Activated CD4-positive, alpha-beta T cell treated with anti-CD3 and anti-CD28 coated beads for 24 hours (primary cell): ENCODE results near the gene DLGAP1.
"Not testable (repeated sequence)": the region's sequence is repeated elsewhere in the genome, so short reads cannot be mapped to it uniquely, and the experiment has no call there.

ENCODE experiments used
- DNase-seq, 2 donors: peaks; one replicate each; pipeline ENCODE4 v3.0.0-alpha.2; 2020; ENCODE audit warnings: low read depth in 2 of 2

Gene DLGAP1

DNA sequence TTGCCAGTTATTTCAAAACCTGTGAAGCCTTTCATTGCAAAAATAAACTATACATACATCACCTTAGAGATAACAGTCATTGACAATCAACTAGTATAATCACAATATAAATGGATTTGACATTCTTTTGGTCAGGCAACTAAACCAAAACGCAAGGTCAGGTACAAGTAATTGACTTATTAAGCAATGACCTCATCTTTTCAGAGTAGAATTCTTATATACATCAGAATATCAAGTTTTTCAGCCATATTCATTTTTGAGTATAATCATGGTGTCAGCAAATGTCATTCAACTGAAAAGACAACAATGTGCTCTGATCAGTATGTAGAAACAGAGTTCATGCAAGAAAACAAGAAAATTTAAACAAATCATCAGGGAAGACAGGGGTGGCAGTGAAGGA lies 796.6 kb downstream of the DLGAP1 start:
- DNase-seq = no peak

DNA sequence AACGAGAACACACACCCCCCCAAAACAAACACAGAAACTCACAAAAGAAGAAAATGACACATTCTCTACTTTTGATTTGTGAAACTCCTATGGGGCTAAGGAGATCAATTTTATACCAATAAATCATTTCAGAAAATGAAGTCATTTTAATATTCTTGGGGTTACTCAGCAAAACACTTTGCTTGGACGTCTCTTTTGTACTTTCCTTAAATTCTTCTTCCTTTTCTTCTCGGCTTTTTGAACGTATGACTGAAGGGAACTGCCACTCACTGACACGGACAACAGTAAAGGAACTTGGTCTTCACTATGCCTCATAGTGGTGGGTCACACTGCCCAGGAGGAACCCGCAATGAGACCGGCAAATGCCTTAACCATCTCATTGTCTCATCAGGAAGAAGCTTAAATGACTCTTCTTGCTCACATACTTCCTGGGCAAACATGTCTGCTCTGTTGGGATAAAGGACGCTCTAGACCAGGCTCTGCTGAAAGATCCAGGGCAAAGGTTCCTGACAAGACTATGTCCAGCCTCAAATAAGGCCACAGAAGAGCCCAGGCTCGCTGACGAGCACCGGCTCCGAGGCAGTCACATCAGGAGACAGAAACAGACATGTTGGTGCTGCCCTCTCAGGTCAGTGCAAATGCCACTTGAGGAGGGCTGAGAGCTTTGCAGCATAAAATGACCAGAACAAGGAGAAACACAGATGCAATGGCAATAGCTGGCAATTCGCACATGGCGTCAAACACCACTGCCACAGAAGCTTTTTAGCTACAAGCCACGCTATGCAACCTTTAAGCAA lies 799.7 kb downstream of the DLGAP1 start:
- DNase-seq = no peak

DNA sequence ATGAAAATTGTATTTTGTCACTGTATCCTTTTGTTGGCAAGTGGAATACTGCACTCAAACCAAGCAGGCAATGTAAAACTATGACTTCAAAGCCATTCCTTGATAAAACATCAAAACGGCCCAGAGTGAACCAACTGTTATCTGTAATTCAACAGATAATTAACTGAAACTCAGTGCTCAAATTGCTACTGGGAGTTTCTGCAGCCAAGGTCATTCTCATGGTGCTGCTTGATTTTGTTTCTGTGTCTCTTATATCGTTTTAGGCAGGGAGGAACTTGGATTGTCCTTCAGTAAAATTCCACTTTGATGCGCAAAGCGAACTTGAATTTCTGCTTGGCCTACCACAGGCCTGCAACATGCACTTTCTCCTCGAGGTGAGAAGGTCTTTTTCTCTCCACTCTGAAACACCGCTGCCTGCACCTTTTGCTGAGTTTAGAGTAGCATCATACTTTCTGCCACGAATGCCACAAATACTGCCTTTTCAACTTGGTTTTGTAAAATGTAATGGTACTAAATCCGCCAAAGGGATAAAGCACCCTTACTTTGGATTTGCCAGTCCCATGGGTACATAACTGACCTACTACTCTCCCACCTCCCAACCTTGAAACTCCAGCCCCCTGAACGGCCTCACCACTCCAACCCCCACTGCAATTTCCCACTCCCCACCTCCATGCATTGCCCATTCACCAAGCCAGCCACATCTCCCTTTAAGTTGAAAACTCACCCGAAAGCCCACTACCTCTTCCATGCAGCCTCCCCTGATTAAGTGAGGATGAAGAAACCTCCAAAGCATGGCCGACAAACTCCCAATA lies 800.5 kb downstream of the DLGAP1 start:
- no peak for DNase-seq

DNA sequence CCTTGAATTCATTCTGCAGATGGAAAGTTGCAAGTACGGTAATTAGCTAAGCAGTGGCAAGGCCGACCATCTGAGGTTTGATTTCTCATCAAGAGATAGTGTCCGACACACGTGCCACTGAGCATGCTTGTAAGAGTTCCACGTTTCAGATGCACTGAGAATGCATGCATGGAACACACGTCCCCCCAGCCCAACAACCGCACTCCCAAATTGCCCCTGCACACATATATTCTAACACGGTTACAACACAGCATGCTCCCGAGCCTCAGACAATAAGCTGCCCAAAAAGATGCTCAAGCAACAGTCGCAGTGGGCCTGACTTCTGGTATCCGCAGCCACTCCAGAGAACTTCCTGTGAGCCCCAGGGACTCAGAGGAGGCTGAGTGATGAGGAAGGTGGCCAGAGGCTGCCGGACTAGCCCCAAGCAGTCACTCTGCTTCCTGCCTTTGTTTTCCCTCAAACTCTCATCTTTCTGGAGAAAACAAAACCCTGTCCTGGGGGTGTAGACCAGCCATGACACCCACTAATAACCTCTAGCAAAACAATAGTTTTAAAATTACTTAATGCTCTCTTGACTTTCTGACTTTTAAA lies 801.2 kb downstream of the DLGAP1 start:
- DNase-seq = no peak

- DNase-seq = no peak
These were observed 801.8 kb downstream of the DLGAP1 start for GRCh38 chr18:3653263-3653850.

GRCh38 chr18:3652380-3653262 lies 802.5 kb downstream of the DLGAP1 start:
- peak; percentile 58 to 60 for DNase-seq

DNA sequence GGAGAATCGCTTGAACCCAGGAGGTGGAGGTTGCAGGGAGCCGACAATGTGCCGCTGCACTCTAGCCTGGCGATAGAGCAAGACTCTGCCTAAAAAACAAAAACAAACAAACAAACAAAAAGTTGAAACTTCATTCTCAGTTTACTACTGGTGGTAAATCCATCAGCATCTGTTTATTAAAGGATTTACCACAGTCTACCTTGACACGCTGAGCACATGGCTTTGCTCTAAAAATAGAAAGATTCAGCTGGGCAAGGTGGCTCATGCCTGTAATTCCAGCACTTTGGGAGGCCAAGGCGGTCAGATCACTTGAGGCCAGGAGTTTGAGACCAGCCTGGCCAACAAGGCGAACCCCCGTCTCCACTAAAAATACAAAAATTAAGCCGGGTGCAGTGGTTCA lies 803.8 kb downstream of the DLGAP1 start:
- no peak for DNase-seq

DNA sequence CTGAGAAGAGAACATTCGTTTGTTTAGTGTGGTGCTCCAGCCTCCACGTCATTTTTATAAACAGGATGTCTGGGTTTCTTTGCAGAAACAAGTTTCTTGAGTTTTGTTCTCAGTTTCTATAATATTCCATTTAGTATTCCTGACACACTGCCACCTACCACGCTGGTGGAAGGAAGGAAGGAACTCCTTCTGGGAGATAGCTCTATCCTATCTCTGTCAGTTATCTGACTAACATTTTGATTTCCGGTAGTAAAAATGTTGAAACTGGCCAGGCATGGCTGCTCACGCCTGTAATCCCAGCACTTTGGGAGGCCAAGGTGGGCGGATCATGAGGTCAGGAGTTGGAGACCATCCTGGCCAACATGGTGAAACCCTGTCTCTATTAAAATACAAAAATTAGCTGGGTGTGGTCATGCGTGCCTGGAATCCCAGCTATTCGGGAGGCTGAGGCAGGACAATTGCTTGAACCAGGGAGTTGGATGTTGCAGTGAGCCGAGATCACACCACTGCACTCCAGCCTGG lies 804.5 kb downstream of the DLGAP1 start:
- DNase-seq = not testable (repeated sequence)

DNA sequence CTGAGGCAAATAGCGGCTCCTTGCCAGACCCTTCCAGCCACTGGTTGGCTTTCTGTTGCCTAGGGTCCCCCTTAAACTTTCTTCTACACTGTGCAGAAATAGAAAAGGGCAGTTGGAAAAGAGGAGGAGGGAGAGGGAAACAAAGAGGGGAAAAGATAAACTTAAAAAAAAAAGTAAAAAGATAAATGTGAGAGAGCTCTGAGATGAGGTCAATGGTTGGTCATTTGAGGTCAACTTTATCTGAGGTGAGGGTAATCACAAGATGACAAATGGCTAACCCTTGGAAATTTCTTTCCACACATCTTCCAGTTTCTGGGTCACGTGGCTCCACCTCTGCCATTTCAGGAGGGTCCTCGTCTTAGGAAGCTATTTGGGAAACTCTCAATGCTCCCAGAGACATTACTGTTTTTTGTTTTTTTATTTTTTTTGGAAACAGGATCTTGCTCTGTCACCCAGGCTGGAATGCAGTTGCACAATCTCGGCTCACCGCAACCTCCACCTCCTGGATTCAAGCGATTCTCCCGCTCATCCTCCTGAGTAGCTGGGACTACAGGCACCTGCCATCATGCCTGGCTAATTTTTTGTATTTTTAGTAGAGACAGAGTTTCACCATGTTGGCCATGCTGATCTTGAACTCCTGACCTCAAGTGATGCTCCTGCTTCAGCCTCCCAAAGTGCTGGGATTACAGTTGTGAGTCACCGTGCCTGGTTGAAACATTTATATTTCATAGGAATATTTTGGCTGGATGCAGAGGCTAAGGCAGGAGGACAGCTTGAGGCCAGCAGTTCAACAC lies 805.3 kb downstream of the DLGAP1 start:
- no peak for DNase-seq

GRCh38 chr18:3649135-3649632 lies 805.9 kb downstream of the DLGAP1 start:
- no peak for DNase-seq

GRCh38 chr18:3648641-3649040 lies 806.5 kb downstream of the DLGAP1 start:
- DNase-seq = no peak

GRCh38 chr18:3648200-3648599 lies 806.9 kb downstream of the DLGAP1 start:
- no peak for DNase-seq

- no peak for DNase-seq
These were observed 807.5 kb downstream of the DLGAP1 start for GRCh38 chr18:3647636-3648035.

- DNase-seq = no peak
These were observed 809.5 kb downstream of the DLGAP1 start for GRCh38 chr18:3645384-3646156.

DNA sequence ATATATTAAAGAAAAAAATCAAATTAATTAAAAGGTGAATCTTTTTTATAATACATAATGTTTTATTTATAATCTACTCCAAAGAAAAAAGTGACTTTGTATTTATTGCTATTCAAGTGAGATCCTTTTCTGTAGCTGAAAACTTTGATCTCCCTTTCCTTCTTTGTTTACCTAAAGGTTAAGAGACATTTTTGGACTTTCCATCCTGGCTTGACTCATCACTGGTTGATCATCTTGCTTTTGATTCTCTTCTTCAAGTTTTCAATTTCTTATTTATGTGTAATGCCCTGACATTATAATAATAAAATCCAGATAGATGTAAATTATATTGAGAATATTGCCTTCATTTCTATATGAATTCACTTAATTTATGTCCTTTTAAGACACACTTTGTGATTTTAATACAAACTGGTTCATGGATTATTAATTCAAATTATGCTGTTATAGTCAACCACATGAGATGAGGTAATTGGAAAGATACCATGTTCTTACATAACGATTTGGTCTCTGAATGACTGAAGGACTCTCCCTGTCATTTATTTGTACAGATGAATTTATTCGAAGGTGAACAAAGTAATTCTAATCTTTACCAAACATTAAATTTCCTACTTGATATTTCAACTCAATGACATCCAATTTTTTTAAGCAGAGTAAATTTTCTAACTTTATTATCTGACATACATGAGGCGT lies 820.7 kb downstream of the DLGAP1 start:
- no peak for DNase-seq

DNA sequence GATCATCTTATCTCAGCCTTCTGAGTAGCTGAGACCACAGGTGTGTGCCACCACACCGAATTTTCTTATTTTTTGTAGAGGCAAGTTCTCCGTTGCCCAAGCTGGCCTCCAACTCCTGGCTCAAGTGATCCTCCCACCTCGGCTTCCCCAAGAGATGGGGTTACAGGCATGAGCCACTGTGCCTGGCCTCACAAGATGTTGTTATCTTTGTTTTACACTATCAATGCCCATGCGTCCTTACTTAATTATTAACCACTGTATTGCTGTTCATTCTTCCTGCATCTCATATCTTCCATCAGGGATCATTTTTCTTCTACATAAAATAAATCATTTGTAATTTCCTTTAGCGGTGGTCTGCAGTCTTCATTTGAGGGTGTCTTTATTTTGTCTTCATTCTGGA lies 823.2 kb downstream of the DLGAP1 start:
- DNase-seq = no peak

- DNase-seq = no peak
These were observed 828.1 kb downstream of the DLGAP1 start for GRCh38 chr18:3626929-3627458.

GRCh38 chr18:3625742-3626091 lies 829.4 kb downstream of the DLGAP1 start:
- no peak for DNase-seq
